T-helper 1 cell treated with Interleukin-12 subunit alpha and Interleukin-12 subunit beta and Interleukin-4 antibody, amounts not matched to agents 30 ng/mL and 1 ng/mL, for 36 hours (primary cell): ENCODE measurements around the gene ALDH4A1. TPM values are rescaled to one million over a fixed set of nuclear protein-coding genes. Genes with fewer than 3 reads are reported as not detected.

Source experiments
- intact Hi-C: fragments of 100-400 bp; cut with micrococcal nuclease; formaldehyde crosslinking; loops from one replicate; pipeline ENCODE4 v1.15.1; 2024
- total RNA-seq: library from RNA; stranded (reverse); gene quantifications from 2 replicates; pipeline ENCODE4 v1.2.3, GENCODE V29; 2022

ALDH4A1 gene
- total RNA-seq: 3.2 and 3.6 TPM in 2 replicates

GRCh38 chr1:18902523-18903290 lies at the start of gene ALDH4A1:
ALDH4A1 (minus strand) TSS chr1:18902555; CDS start chr1:18902523, 32 bp downstream.
- intact Hi-C loops: loop anchor here (1.0 to 5.0 kb wide), 13 partner anchors 25 to 745 kb away; partner anchors contain the start of genes AKR7A2, EMC1, IFFO2 and MRTO4

- intact Hi-C loops: loop anchor here (1.0 to 10.0 kb wide), 7 partner anchors 26 to 533 kb away; partner anchors contain the start of genes ALDH4A1, CAPZB and UBR4
Observed at GRCh38 chr1:18951818-18952391, 49.5 kb upstream of the ALDH4A1 start.

- intact Hi-C loops: loop anchor here (10.0 kb wide), 1 partner anchor 533 kb away; the partner anchor contains the start of gene CAPZB
Observed at GRCh38 chr1:18951416-18951815, 49.1 kb upstream of the ALDH4A1 start.

- intact Hi-C loops: loop anchor here (10.0 kb wide), 1 partner anchor 534 kb away; the partner anchor contains the start of gene CAPZB
Observed at GRCh38 chr1:18950401-18951026, 48.2 kb upstream of the ALDH4A1 start.

GRCh38 chr1:18949686-18950400 lies 47.5 kb upstream of the ALDH4A1 start:
- intact Hi-C loops: loop anchor here (10.0 kb wide), 1 partner anchor 535 kb away; the partner anchor contains the start of gene CAPZB

GRCh38 chr1:18948913-18949685 lies 46.7 kb upstream of the ALDH4A1 start:
- intact Hi-C loops: loop anchor here (1.0 kb wide), 1 partner anchor 18 kb away; no protein-coding TSS in a partner anchor

- intact Hi-C loops: loop anchor here (1.0 kb wide), 1 partner anchor 17 kb away; no protein-coding TSS in a partner anchor
Observed at GRCh38 chr1:18948048-18948912, 45.9 kb upstream of the ALDH4A1 start.

GRCh38 chr1:18947570-18947969 lies 45.2 kb upstream of the ALDH4A1 start:
- intact Hi-C loops: no loop called here

- intact Hi-C loops: no loop called here
Observed at GRCh38 chr1:18946550-18947381, 44.4 kb upstream of the ALDH4A1 start.

GRCh38 chr1:18945401-18945849 lies 43.1 kb upstream of the ALDH4A1 start:
- intact Hi-C loops: no loop called here

GRCh38 chr1:18944810-18945209 lies 42.5 kb upstream of the ALDH4A1 start:
- intact Hi-C loops: no loop called here

GRCh38 chr1:18943914-18944572 lies 41.7 kb upstream of the ALDH4A1 start:
- intact Hi-C loops: no loop called here

GRCh38 chr1:18943162-18943561 lies 40.8 kb upstream of the ALDH4A1 start:
- intact Hi-C loops: no loop called here

GRCh38 chr1:18942340-18942739 lies 40.0 kb upstream of the ALDH4A1 start:
- intact Hi-C loops: no loop called here

GRCh38 chr1:18941221-18942141 lies 39.1 kb upstream of the ALDH4A1 start:
- intact Hi-C loops: no loop called here

GRCh38 chr1:18940303-18941020 lies 38.1 kb upstream of the ALDH4A1 start:
- intact Hi-C loops: no loop called here
